ENCODE results near the gene CEP131.

CEP131 gene

DNA sequence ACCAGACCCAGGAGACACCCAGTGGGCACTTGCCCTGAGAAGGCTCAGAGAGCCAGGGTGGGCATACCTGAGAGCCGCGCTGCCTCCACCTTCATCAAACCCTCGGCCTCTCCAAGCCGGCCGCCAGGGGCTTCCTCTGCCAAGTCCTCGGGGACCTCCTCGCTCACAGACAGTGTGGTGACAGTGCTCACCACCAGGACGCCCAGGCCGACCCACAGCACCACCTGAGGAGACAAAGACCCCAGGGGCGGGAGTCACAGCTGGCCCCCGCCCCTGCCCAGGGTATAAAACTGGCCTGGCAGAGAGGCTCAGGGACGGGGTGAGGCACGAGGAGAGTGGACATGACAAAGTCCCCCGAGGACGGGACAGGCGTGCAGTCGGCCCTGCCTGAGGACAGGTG lies 37.4 kb upstream of the CEP131 start:
- no peak for DNase-seq (ENCODE audit: extremely low spot score)
- CTCF ChIA-PET: interaction anchor here (0.6 kb wide), 1 partner anchor 59 kb away, joined by 3 read pairs; no protein-coding TSS in a partner anchor
- POLR2A ChIA-PET: no interaction called here
- TF ChIP-seq HDGF (IDR thresholded peaks at IDR 0.05; ENCODE audit: borderline replicate concordance) (no peak), L3MBTL2 (conservative IDR thresholded peaks at IDR 0.05) (no peak), ARNT (IDR thresholded peaks at IDR 0.05) (no peak), SP1 (IDR thresholded peaks at IDR 0.05) (no peak), NFRKB (IDR thresholded peaks at IDR 0.05) (no peak), BHLHE40 (IDR thresholded peaks at IDR 0.05; ENCODE audit: borderline replicate concordance) (no peak), FOXK2 (IDR thresholded peaks at IDR 0.05) (no peak), LEF1 (IDR thresholded peaks at IDR 0.05; ENCODE audit: borderline replicate concordance) (no peak), TARDBP (IDR thresholded peaks at IDR 0.05) (no peak), ELF4 (IDR thresholded peaks at IDR 0.05) (no peak), SUZ12 (IDR thresholded peaks at IDR 0.05) (no peak), CTBP1 (IDR thresholded peaks at IDR 0.05; ENCODE audit: borderline replicate concordance) (no peak), ZNF384 (IDR thresholded peaks at IDR 0.05) (no peak), FOXM1 (IDR thresholded peaks at IDR 0.05; ENCODE audit: borderline replicate concordance) (no peak), FOXA1 (IDR thresholded peaks at IDR 0.05) (no peak)
- TF ChIP-seq, protein P1, sequence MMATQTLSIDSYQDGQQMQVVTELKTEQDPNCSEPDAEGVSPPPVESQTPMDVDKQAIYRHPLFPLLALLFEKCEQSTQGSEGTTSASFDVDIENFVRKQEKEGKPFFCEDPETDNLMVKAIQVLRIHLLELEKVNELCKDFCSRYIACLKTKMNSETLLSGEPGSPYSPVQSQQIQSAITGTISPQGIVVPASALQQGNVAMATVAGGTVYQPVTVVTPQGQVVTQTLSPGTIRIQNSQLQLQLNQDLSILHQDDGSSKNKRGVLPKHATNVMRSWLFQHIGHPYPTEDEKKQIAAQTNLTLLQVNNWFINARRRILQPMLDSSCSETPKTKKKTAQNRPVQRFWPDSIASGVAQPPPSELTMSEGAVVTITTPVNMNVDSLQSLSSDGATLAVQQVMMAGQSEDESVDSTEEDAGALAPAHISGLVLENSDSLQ (IDR thresholded peaks at IDR 0.05): no peak

DNA sequence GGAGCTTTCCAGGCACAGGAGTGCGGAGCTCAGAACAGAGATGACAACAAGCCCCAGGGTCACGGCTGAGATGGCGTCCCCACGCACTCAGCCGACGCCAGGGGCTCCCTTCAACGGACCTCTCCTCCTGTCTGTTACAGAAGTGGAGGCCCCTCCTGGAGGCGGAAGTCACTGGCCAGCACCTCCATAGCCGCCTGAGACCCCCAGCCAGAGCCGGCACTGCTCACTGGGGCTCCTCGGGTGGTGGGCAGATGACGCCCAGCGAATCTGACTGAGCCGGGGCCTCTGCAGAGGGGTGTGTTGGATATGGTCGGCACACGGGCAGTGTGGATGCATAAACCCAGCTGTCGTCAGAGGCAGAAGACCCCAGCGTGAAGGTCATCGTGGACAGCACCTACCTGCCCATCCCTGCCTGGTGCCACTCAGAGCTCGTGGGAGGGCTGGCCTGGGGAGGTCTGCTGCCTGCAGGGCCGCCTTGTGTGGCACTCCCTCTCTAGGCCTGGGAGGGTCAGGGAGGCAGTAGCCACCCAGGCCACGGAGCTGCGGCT lies 36.4 kb upstream of the CEP131 start:
- ChIA-PET CTCF (interaction anchor here (1.2 kb wide), 1 partner anchor 33 kb away, joined by 3 read pairs; no protein-coding TSS in a partner anchor), POLR2A (interaction anchor here (1.0 kb wide), 1 partner anchor 225 kb away, joined by 3 read pairs; no protein-coding TSS in a partner anchor)
- DNase-seq (ENCODE audit: extremely low spot score): no peak
- no peak for TF ChIP-seq ZNF384 (IDR thresholded peaks at IDR 0.05)
- TF ChIP-seq TARDBP (IDR thresholded peaks at IDR 0.05): no peak
- no peak for TF ChIP-seq SUZ12 (IDR thresholded peaks at IDR 0.05)
- no peak for TF ChIP-seq SP1 (IDR thresholded peaks at IDR 0.05)
- TF ChIP-seq FOXA1 (IDR thresholded peaks at IDR 0.05): no peak
- TF ChIP-seq ARNT (IDR thresholded peaks at IDR 0.05): no peak
- no peak for TF ChIP-seq HDGF (IDR thresholded peaks at IDR 0.05; ENCODE audit: borderline replicate concordance)
- TF ChIP-seq FOXK2 (IDR thresholded peaks at IDR 0.05): no peak

DNA sequence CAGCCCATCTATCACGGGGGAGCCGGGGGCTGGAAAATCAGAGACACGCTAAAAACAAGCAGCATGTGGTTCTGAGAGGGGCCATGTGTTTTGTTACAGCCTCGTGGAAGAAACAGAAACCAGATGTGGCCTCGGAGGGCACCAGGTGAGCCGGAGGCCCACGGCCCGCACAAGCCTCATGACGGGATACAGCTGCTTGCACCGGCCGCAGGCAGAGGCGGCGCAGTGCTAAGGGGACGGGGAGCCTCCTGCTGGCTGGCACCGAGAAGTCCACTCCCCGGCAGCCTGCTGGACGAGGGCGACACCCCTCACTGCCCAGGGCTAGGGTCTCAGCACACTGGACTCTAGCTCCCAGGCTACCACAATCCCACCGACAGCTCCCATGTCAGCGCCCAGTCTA lies 35.5 kb upstream of the CEP131 start:
- TF ChIP-seq HDGF (IDR thresholded peaks at IDR 0.05; ENCODE audit: borderline replicate concordance): no peak
- TF ChIP-seq FOXA1 (IDR thresholded peaks at IDR 0.05): no peak
- TF ChIP-seq SUZ12 (IDR thresholded peaks at IDR 0.05): no peak
- no peak for TF ChIP-seq L3MBTL2 (conservative IDR thresholded peaks at IDR 0.05)
- no peak for TF ChIP-seq FOXK2 (IDR thresholded peaks at IDR 0.05)
- TF ChIP-seq ZNF384 (IDR thresholded peaks at IDR 0.05): no peak
- no peak for TF ChIP-seq FOXM1 (IDR thresholded peaks at IDR 0.05; ENCODE audit: borderline replicate concordance)
- no peak for TF ChIP-seq TARDBP (IDR thresholded peaks at IDR 0.05)
- no peak for TF ChIP-seq ARNT (IDR thresholded peaks at IDR 0.05)
- TF ChIP-seq ELF4 (IDR thresholded peaks at IDR 0.05): no peak
- TF ChIP-seq BHLHE40 (IDR thresholded peaks at IDR 0.05; ENCODE audit: borderline replicate concordance): no peak
- CTCF ChIA-PET: interaction anchor here (1.2 to 1.3 kb wide), 2 partner anchors 33 to 226 kb away, joined by 3 to 5 read pairs; no protein-coding TSS in a partner anchor
- DNase-seq (ENCODE audit: extremely low spot score): no peak
- POLR2A ChIA-PET: interaction anchor here (1.0 kb wide), 1 partner anchor 226 kb away, joined by 3 read pairs; no protein-coding TSS in a partner anchor

DNA sequence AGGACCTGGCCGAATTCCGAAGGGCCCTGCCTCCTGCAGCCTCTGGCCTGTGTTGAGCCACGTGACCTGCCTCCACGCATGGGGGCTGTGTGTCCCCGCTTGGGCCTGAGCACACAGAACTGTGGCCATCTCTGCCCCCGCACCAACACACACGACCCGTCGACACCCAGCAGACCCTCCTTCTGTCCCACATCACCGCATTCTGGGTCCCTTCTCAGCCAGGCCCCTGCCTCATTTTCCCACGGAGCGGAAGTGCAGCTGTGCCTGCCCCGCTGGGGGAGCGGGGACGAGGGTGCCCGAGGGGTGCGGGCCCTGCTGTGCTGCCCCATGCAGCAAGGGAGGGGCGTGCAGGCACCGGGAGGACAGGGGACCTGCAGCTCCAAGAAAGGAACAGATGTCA lies 34.8 kb upstream of the CEP131 start:
- ChIA-PET CTCF (interaction anchor here (1.3 kb wide), 1 partner anchor 227 kb away, joined by 5 read pairs; no protein-coding TSS in a partner anchor), POLR2A (no interaction called here)
- TF ChIP-seq CTBP1 (IDR thresholded peaks at IDR 0.05; ENCODE audit: borderline replicate concordance): no peak
- no peak for TF ChIP-seq SP1 (IDR thresholded peaks at IDR 0.05)
- TF ChIP-seq LEF1 (IDR thresholded peaks at IDR 0.05; ENCODE audit: borderline replicate concordance): no peak
- no peak for TF ChIP-seq BHLHE40 (IDR thresholded peaks at IDR 0.05; ENCODE audit: borderline replicate concordance)
- no peak for TF ChIP-seq FOXK2 (IDR thresholded peaks at IDR 0.05)
- no peak for TF ChIP-seq TARDBP (IDR thresholded peaks at IDR 0.05)
- TF ChIP-seq SUZ12 (IDR thresholded peaks at IDR 0.05): no peak
- DNase-seq (ENCODE audit: extremely low spot score): no peak

DNA sequence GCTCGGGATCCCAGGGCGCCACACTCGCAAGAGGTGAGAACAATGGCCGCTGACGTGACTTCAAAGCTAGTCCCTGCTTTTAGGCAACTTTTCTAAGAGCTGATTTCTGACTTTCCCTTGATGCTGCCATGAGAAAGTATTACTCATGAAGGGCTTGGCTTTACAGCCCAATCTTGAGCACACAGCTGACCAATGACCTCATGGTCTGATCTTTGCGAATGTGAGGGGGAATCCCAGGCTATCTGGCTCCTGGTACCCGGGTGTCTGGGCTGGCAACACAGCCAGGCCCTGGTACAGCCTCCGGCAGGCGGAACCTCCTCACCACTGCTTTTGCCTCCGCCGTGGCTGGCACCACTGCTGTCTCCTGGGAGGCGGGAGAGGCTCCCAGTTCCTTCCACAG lies 33.9 kb upstream of the CEP131 start:
- TF ChIP-seq HDGF (IDR thresholded peaks at IDR 0.05; ENCODE audit: borderline replicate concordance): no peak
- TF ChIP-seq SUZ12 (IDR thresholded peaks at IDR 0.05): no peak
- no peak for TF ChIP-seq FOXM1 (IDR thresholded peaks at IDR 0.05; ENCODE audit: borderline replicate concordance)
- no peak for TF ChIP-seq FOXK2 (IDR thresholded peaks at IDR 0.05)
- no peak for TF ChIP-seq BHLHE40 (IDR thresholded peaks at IDR 0.05; ENCODE audit: borderline replicate concordance)
- TF ChIP-seq FOXA1 (IDR thresholded peaks at IDR 0.05): no peak
- TF ChIP-seq L3MBTL2 (conservative IDR thresholded peaks at IDR 0.05): no peak
- TF ChIP-seq TARDBP (IDR thresholded peaks at IDR 0.05): no peak
- no peak for TF ChIP-seq NFRKB (IDR thresholded peaks at IDR 0.05)
- no peak for TF ChIP-seq ELF4 (IDR thresholded peaks at IDR 0.05)
- no peak for TF ChIP-seq LEF1 (IDR thresholded peaks at IDR 0.05; ENCODE audit: borderline replicate concordance)
- TF ChIP-seq, protein P1 (IDR thresholded peaks at IDR 0.05): no peak
- TF ChIP-seq SP1 (IDR thresholded peaks at IDR 0.05): no peak
- CTCF ChIA-PET: no interaction called here
- POLR2A ChIA-PET: interaction anchor here (0.7 kb wide), 1 partner anchor 9 kb away, joined by 3 read pairs; no protein-coding TSS in a partner anchor
- no peak for DNase-seq (ENCODE audit: extremely low spot score)

DNA sequence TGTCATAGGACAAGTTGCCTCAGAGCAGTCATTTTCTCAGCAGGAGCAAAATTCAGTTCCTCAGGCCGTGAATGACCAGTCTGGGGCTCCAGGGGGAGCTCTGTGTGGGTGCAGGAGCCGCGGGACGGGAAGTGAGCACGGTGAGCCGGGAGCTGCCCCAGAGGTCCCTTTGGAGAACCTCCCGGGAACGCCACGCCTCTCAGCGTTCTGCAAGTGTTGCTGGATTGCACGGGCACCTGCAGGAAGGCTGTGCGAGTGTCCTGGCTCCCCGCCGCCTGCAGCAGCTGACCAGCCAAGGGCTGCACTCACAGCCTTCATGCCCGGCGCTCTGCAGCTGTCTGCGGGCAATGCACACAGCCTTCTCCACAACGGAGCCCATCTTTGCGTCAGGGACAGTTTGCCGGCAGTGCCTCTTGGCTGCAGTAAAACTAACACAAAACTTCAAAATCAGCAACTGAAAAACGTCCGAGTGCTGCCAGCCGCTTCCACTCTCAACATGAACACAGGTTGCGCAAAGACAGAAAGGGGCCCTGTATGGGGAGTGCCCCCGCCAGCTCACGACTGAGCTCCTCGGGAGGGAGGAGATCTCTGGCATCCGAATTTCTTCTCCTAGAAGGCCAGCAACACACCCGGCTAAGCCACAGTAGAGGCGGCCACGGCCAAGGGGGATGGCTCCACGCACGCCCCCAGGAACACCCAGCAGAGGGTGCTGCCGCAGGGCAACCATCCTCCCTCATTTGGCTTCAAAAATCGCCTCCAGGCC lies 32.4 kb upstream of the CEP131 start:
- POLR2A ChIA-PET: interaction anchor here (0.7 to 0.9 kb wide), 3 partner anchors 32 to 289 kb away, joined by 3 to 4 read pairs (median 3); partner anchors contain the start of gene CEP131
- TF ChIP-seq, protein P1 (IDR thresholded peaks at IDR 0.05): no peak
- peak; percentile 82; the same call in 1 of the 2 replicates for TF ChIP-seq HDGF (IDR thresholded peaks at IDR 0.05; ENCODE audit: borderline replicate concordance)
- no peak for TF ChIP-seq CTBP1 (IDR thresholded peaks at IDR 0.05; ENCODE audit: borderline replicate concordance)
- CTCF ChIA-PET: interaction anchor here (0.7 to 1.9 kb wide), 3 partner anchors 34 to 297 kb away, joined by 3 to 18 read pairs (median 3); partner anchors contain the start of gene FAAP100
- peak; percentile 66 for DNase-seq (ENCODE audit: extremely low spot score)
